Measurements from ENCODE around the gene BACE2.

- TF ChIP-seq CTCF (IDR thresholded peaks at IDR 0.05) (no peak), POLR2A (IDR thresholded peaks at IDR 0.05) (no peak)
Observed at GRCh38 chr21:41176846-41177245, 8.9 kb downstream of the BACE2 start.

Measured in right lobe of liver (tissue), 4 donors.